T-helper 1 cell (primary cell): Measurements from ENCODE around the gene CEBPG.
A peak's percentile ranks its signal among the peaks of the same experiment; 100 is the strongest.

ENCODE experiments used
- DNase-seq, 5 donors: peaks; one replicate each; pipeline ENCODE4 v3.0.0-alpha.2; 2012 to 2020

The CEBPG gene

DNA sequence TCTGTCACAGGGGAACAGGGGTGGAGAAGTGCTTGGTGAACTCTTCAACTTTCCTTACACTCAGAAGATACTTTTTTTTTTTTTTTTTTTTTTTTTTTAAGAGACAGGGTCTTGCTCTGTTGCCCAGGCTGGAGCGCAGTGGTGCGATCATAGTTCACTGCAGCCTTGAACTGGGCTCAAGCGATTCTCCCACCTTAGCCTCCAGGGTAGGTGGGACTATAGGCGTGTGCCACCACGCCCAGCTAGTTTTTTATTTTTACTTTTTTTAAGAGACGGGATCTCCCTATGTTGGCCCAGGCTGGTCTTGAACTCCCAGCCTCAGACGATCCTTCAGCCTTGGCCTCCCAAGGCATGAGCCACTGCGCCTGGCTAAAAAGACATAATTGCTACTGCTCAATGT, 11.5 kb downstream of the CEBPG start:
- no peak for DNase-seq

DNA sequence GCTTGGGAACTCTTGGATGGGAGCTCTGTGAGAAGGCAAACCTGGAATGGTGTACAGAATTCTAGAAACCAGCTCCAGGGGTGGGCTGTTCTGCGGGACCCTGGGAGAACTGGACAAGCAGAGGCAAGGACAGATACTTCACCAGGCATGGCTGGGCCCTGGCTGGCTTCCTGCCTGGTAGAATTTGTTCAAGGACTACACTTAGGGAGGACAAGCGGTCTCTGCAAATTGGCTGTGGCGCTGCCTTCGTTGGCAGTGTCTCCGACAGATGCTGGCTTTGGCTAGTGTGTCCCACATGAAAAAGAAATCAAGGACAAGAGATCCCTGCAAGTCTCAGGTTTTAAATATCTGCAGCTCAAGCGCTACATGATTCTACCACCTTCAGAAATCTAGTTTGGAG, 12.4 kb downstream of the CEBPG start:
- no peak for DNase-seq

DNA sequence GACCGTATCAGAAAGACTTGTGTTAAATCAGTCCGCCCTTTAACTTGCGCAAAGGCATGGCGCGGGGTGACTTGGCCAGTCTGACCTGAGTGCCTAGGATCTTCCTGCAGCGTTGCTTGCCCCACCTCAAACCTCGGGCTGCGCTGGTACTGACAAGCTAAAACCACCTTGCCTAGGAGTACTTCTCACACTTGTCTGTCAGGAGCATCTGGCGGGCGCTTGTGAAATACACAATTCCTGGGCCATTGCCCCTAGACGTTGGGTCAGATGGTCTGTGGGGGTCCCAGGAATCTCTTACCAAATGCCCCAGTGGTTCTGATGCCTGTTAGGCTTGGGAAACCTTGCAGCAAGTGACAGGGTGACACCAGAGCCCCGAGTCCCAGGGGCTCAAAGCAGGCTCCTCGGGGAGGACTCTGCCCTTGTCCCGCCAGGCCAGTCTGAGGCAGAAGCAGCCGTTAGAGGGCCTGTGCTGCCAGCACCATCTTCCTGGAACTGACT, 12.9 kb downstream of the CEBPG start:
- no peak for DNase-seq

DNA sequence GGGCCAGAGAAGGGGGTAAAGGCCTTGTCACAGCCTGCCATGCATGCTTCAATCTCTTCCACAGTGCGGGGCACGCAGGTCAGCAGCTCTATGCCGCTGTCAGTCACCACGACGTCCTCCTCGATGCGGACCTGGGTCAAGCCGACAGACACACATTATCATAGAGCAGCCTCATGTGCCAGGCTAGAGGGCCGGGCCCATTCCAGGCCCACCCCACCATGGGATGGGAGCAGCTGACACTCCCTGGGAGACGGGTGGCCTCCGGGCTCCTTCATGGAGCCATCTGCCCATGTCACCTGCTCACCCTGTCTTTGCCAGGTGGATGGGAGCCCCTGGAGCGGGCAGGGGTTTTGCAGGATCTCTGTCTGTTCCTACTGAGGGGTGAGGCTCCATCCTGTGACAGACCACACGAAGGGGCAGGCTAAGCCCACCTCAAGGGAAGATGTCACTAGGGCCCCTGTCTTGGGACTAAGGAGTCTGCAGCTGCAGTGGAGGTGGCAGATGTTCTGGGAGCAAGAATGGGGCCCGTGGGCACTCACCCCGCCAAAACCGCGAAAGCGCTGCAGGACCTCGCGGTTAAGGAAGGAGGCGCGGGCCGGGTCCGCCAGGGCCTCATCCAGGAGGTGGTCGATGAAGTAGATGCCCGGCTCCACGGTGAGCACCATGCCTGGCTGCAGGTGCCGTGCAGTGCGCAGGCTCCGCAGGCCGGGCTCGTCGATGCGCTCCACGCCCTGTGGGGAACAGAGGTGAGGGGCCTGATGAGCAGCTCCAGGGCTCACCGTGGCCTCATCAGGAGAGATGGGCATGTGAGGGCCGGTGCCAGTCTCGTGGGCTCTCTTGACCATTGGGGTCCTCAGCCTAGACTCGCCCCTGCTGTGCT, 14.1 kb downstream of the CEBPG start:
- DNase-seq = no peak

DNA sequence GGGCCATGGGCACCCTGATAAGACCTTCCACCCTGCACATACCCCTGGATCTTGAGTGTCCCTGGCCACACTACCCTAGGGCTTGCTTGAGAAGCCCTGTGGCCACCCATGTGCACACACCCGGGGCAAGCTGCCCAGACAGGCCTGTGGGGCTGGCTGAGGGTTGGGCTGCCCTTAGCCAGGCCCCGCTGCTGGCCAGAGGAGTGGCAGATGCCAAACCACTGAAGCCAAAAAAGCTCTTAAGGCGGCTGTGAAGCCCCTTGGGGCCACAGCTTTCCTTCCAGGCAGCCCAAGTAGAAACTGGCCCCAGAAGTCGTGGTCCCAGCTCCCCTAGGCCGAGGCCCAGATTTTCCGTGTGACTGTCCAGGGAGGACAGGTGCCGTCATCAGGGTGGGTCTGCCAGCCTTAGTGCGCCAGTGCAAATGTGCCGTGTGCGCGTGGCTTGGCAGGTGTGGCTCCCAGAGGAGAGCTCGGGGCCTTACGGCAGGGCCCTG, 14.8 kb downstream of the CEBPG start:
- DNase-seq = no peak

- DNase-seq = no peak
Measured at GRCh38 chr19:33388725-33389420, 15.4 kb downstream of the CEBPG start.

DNA sequence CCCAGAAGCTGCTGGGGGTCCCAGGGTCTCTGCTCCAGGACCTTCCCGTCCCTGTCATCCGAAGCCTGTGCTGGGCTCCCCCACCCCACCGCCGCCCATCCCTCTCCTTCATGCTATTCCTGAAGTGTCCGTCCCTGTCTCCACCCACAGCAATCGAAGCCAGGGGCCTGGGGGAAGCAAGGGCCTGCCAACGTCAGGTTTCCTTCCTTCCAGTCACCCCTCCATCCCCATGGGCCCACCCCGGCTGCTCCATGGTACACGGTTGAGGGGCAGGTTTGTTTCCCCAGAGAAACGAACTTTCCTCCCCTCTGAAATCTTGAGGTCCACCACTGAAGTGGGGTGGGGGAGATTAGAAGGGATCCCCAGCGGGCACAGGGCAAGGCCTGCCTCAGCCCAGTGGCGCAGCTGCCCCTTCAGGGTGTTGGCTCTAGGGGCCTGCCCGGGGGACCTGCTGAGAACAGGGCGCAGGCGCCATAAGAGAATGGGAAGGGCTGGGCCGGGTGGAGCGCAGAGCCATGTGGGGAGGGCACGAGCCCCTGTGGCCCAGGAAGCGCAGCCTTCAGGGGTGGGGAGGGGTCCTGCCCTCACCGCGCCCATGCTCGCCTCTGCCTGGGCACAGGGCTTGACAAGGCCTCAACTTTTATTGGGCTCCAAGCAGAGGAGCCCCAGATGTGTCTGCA, 16.1 kb downstream of the CEBPG start:
- no peak for DNase-seq

GRCh38 chr19:33390101-33390907, 16.8 kb downstream of the CEBPG start:
- DNase-seq = no peak

- no peak for DNase-seq
Measured at GRCh38 chr19:33390908-33391630, 17.6 kb downstream of the CEBPG start.

DNA sequence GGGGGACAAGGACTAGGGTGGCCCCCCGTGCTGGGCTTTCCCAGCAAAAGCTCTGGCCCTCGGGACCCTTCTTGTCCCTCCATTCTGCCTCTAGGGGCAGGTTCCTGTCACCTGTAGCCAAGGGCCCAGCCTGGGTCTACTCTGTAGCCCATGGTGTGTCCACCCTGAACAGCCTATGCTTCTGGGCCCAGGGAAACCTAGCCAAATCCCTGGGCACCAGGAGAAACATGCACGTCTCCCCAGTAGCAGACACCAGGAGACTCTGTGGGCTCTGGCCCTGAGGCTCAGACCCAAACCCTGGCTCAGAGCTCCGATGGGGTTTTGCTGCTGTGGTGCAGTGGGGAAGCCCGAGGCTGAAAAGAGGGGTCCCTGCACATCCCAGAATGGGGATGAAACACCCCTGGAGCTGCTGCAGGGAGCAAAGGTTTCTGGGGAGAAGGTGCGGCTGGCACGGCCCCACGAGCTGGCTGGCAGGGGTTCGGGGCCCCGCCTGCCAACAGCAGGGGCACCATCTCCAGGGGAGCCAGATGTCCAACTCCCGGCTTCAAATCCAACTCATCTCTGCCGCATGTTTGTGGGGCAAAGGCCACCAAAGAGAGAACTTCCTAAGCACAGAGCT, 18.2 kb downstream of the CEBPG start:
- DNase-seq = no peak

- DNase-seq = no peak
Measured at GRCh38 chr19:33392341-33393285, 19.1 kb downstream of the CEBPG start.

DNA sequence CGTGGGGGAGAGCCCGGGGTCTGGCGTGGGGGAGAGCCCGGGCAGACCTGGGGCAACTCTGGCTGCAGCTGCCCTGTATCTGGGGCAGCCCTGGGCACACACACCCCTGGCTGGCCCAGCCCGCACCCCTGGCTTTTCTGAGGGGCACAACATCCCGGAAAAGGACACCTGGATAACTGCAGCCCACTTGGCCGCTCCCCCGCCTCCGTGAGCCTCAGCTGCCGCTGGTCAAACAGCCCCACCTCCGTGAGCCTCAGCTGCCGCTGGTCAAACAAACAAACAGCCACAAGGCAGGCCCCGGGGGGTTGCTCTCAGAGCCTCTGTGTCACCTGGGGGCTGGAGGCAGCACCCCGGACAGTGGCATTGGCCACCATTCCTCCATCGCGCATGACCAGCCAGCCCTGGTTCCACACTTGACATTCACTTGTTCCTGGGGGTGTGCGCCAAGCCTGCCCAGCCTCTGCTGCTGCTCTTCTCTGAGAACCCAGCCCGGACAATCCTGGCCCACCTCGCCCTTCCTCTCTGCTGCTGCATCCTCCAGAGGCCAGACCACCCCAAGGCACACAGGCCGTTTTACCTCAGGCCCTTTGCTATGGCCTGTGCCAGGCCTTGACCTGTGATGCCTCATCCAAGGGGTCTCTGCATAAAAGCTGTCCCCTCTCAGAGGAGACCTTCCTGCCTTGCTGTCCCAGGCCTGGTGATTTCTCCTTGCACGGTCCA, 19.9 kb downstream of the CEBPG start:
- no peak for DNase-seq

- DNase-seq = peak in 2 of 5 donors; percentile 3 to 6
Measured at GRCh38 chr19:33394006-33394722, 20.7 kb downstream of the CEBPG start.

DNA sequence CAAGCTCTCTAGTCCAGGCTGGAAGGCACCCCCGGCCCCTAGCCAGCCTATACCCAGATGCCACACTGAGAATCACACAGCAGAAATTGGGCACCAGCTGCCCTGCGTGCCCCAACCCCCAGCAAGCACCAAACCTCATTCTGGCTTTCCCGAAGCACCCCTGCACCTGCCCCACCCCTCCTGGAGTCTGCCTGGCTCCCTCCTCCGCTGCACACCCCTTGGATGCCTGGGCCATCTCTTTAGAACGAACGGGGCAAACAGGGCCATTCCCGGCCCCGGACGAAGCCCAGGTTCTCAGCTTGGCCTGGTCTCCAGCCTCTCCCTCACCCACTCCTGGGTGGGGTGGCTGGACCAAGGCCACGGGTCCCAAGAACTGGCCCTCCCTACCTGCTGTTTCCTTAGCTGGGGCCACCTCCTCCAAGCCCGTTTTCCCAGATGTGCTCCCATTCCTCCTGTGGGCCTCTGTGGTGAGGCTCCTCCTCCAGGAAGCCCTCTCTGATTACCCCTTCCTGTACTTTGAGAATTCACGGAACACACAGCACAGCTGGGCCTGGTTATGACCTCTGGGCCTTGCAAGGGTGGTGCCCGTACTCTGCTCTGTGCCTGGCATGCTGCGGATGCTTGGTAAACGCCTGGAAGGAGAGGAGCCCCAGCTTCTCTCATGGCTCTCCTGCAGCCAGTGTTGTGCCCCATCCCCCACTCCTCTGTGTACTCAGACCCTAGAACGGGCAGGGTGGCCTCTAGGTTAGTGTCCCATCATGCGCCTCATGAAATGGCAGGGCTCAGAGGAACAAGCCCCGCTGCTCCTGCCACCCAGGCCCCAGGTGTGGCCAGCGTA, 21.4 kb downstream of the CEBPG start:
- DNase-seq = no peak

GRCh38 chr19:33395561-33396550, 22.3 kb downstream of the CEBPG start:
- peak in 1 of 5 donors; percentile 11 for DNase-seq
